ENCODE data around the gene ASTN2.

The ASTN2 gene

GRCh38 chr9:116549786-116550660 is 864.8 kb downstream of the ASTN2 start:
- no peak for DNase-seq

GRCh38 chr9:116549061-116549664 is 865.7 kb downstream of the ASTN2 start:
- DNase-seq = no peak

- no peak for DNase-seq
These were observed 867.0 kb downstream of the ASTN2 start for GRCh38 chr9:116547729-116548426.

- no peak for DNase-seq
These were observed 867.9 kb downstream of the ASTN2 start for GRCh38 chr9:116546711-116547581.

GRCh38 chr9:116544896-116545295 is 870.0 kb downstream of the ASTN2 start:
- DNase-seq = no peak

GRCh38 chr9:116543731-116544400 is 871.0 kb downstream of the ASTN2 start:
- no peak for DNase-seq

GRCh38 chr9:116541402-116541801 is 873.5 kb downstream of the ASTN2 start:
- DNase-seq = no peak

- DNase-seq = no peak
These were observed 875.3 kb downstream of the ASTN2 start for GRCh38 chr9:116539549-116539948.

- DNase-seq = no peak
These were observed 889.2 kb downstream of the ASTN2 start for GRCh38 chr9:116525611-116526010.

- DNase-seq = no peak
These were observed 889.9 kb downstream of the ASTN2 start for GRCh38 chr9:116524778-116525470.

- DNase-seq = no peak
These were observed 894.6 kb downstream of the ASTN2 start for GRCh38 chr9:116520218-116520617.

GRCh38 chr9:116516456-116516855 is 898.4 kb downstream of the ASTN2 start:
- DNase-seq = no peak

- DNase-seq = no peak
These were observed 899.3 kb downstream of the ASTN2 start for GRCh38 chr9:116515541-116515940.

GRCh38 chr9:116506685-116507084 is 908.2 kb downstream of the ASTN2 start:
- no peak for DNase-seq

- DNase-seq = no peak
These were observed 909.9 kb downstream of the ASTN2 start for GRCh38 chr9:116504893-116505480.

- no peak for DNase-seq
These were observed 910.8 kb downstream of the ASTN2 start for GRCh38 chr9:116504081-116504480.

- DNase-seq = no peak
These were observed 912.1 kb downstream of the ASTN2 start for GRCh38 chr9:116502746-116503145.

GRCh38 chr9:116501871-116502270 is 913.0 kb downstream of the ASTN2 start:
- DNase-seq = no peak

- no peak for DNase-seq
These were observed 914.6 kb downstream of the ASTN2 start for GRCh38 chr9:116499986-116500871.

- no peak for DNase-seq
These were observed 915.4 kb downstream of the ASTN2 start for GRCh38 chr9:116499434-116499833.

Measured in T-helper 2 cell (primary cell).